ENCODE data around the gene GCLM. TPM values are rescaled to one million over a fixed set of nuclear protein-coding genes. Genes with fewer than 3 reads are reported as not detected.

The GCLM gene
- total and polyA plus RNA-seq, 2 donors (not counting 1 experiment from before 2014, with no cell fraction given), result 1.7 to 10.7 TPM

DNA sequence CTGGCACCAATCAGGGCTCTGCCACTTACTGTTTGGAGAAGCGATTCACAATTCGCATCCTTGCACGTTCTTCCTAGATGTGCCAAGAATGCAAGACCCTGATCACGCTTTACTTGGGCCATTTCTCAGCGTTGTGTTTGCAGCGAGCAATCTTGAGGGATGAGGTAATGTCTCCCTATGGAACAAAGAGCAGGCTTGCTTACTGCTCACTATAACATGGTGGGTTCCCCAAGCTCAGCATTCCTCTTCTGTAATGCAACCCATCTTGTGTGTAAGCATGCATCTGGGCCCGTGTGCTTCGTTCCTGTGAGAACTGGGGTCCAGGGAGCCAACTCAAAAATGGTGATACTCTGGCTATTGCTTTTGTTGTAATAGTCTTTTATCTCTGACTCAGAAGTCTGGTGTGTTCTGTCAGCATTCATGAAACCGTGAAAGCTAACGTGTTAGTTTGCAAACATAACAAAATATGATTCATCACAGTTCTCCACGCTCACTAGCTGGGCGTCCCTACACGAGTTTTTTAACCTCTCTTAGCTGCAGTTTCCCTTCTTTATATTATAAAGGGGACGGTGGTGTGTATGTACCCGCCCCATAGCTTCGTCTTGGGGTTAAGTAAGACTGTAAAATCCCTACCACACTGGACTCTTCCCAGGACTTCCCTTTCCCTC, 63.6 kb downstream of the GCLM start:
- no peaks in the 10 kb centered on the region for H3K79me2 ChIP-seq (ENCODE audit: control insufficient read depth, insufficient read depth, low read length)
- peak overlapping the region; percentile 95 for H3K4me3 Mint-ChIP-seq
- peak overlapping the region; percentile 78 for H3K4me2 ChIP-seq (replicated peaks; ENCODE audit: low read depth, low read length, poor library complexity, severe bottlenecking)
- peak overlapping the region; percentile 89 for H3K9ac ChIP-seq (ENCODE audit: low read length)
- peak overlapping the region; percentile 25 to 90 (median 86) for H3K4me3 ChIP-seq (ENCODE audit: control extremely low read depth in 1 of 5, extremely low read depth in 1 of 5, insufficient read depth in 1 of 5, low read depth in 2 of 5, low read length in 4 of 5)
- no peaks in the 10 kb centered on the region for H3K9me3 Mint-ChIP-seq (ENCODE audit: insufficient read depth)
- H4K20me1 ChIP-seq (ENCODE audit: control insufficient read depth, insufficient read depth, low read length, poor library complexity, severe bottlenecking), result no peaks in the 10 kb centered on the region
- H3K4me1 ChIP-seq (ENCODE audit: control insufficient read depth in 2 of 2, insufficient read depth in 2 of 2, low read length in 2 of 2), result peaks cover 5 to 29% of the 10 kb centered on the region in 2 donors
- peaks cover 24% of the 10 kb centered on the region for H3K4me1 Mint-ChIP-seq
- no peak for DNase-seq
- no peaks in the 10 kb centered on the region for H3K36me3 ChIP-seq (replicated peaks in 1 of 2; ENCODE audit: control extremely low read depth in 1 of 2, control insufficient read depth in 1 of 2, extremely low read depth in 1 of 2, insufficient read depth in 2 of 2, low read length in 1 of 2)
- CTCF ChIA-PET, result interaction anchor here (0.7 to 12.1 kb wide), 14 partner anchors 25 to 765 kb away, joined by 3 to 229 read pairs (median 5); no protein-coding TSS in a partner anchor
- peak; percentile 13 for ATAC-seq (ENCODE audit: low read depth)
- POLR2A ChIA-PET, result interaction anchor here (0.5 to 1.3 kb wide), 5 partner anchors 29 to 766 kb away, joined by 3 to 11 read pairs (median 4); partner anchors contain the start of genes DNTTIP2 and MTF2
- H3K27ac ChIP-seq (ENCODE audit: low read length in 2 of 2), result peak overlapping the region; percentile 91 to 92
- H3K9me3 ChIP-seq (ENCODE audit: control extremely low read depth in 1 of 3, control insufficient read depth in 2 of 3, insufficient read depth in 1 of 3, low read length in 2 of 3), result peaks cover 0 to 6% (median 0%) of the 10 kb centered on the region in 3 donors
- TF ChIP-seq, protein P1, sequence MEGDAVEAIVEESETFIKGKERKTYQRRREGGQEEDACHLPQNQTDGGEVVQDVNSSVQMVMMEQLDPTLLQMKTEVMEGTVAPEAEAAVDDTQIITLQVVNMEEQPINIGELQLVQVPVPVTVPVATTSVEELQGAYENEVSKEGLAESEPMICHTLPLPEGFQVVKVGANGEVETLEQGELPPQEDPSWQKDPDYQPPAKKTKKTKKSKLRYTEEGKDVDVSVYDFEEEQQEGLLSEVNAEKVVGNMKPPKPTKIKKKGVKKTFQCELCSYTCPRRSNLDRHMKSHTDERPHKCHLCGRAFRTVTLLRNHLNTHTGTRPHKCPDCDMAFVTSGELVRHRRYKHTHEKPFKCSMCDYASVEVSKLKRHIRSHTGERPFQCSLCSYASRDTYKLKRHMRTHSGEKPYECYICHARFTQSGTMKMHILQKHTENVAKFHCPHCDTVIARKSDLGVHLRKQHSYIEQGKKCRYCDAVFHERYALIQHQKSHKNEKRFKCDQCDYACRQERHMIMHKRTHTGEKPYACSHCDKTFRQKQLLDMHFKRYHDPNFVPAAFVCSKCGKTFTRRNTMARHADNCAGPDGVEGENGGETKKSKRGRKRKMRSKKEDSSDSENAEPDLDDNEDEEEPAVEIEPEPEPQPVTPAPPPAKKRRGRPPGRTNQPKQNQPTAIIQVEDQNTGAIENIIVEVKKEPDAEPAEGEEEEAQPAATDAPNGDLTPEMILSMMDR (IDR thresholded peaks at IDR 0.05), result no peak
- TF ChIP-seq EZH2 (IDR thresholded peaks at IDR 0.05; ENCODE audit: borderline replicate concordance, insufficient read depth, low read depth, low read length, poor library complexity, severe bottlenecking), result no peak
- WGBS (ENCODE audit: insufficient coverage), result 69% methylated on average over 8 of the region's 16 CpGs
- peak overlapping the region; percentile 100 for H3K27ac Mint-ChIP-seq
- intact Hi-C loops (cut with micrococcal nuclease), result loop anchor here (1.0 to 5.0 kb wide), 8 partner anchors 95 to 1082 kb away; partner anchors contain the start of genes BCAR3, CCDC18, CNN3 and DIPK1A
- peak overlapping the region; percentile 84 for H2AFZ ChIP-seq (ENCODE audit: insufficient read depth, low read depth, low read length, poor library complexity, severe bottlenecking)
- peaks cover 4% of the 10 kb centered on the region for H3K27me3 Mint-ChIP-seq
- H3K27me3 ChIP-seq (replicated peaks in 1 of 4; ENCODE audit: control extremely low read depth in 1 of 4, control insufficient read depth in 3 of 4, insufficient read depth in 4 of 4, low read length in 3 of 4), result no peaks in the 10 kb centered on the region
